ENCODE measurements around the gene TLL1.

- TF ChIP-seq CTCF (IDR thresholded peaks at IDR 0.05 in 2 of 3, conservative IDR thresholded peaks at IDR 0.05 in 1 of 3; ENCODE audit: borderline replicate concordance in 1 of 3, insufficient read depth in 1 of 3, low read depth in 2 of 3, low read length in 2 of 3) (no peak), ZNF274 (IDR thresholded peaks at IDR 0.05; ENCODE audit: low read depth, low read length) (no peak), POLR2A (IDR thresholded peaks at IDR 0.05; ENCODE audit: borderline replicate concordance, extremely low read depth, insufficient read depth, insufficient read length) (no peak), EZH2 (IDR thresholded peaks at IDR 0.05) (no peak), SIN3A (IDR thresholded peaks at IDR 0.05; ENCODE audit: low read depth) (no peak), ATF3 (IDR thresholded peaks at IDR 0.05) (no peak), EGR1 (IDR thresholded peaks at IDR 0.05; ENCODE audit: low read depth) (no peak), ZFX (IDR thresholded peaks at IDR 0.05) (no peak), SP1 (IDR thresholded peaks at IDR 0.05; ENCODE audit: low read depth) (no peak), YY1 (IDR thresholded peaks at IDR 0.05; ENCODE audit: extremely low read depth, insufficient replicate concordance, low read depth, low read length) (no peak), POLR2AphosphoS5 (IDR thresholded peaks at IDR 0.05; ENCODE audit: low read depth, low read length) (no peak), RAD21 (IDR thresholded peaks at IDR 0.05; ENCODE audit: low read depth) (no peak), MAX (IDR thresholded peaks at IDR 0.05) (no peak), EZH2phosphoT487 (IDR thresholded peaks at IDR 0.05; ENCODE audit: borderline replicate concordance) (no peak)
Measured at GRCh38 chr4:165994701-165995100, 121.7 kb downstream of the TLL1 start.

Data from HCT116 (cell line).